SK-N-SH (cell line): ENCODE data around the gene BOD1. TPM values are rescaled to one million over a fixed set of nuclear protein-coding genes. Genes with fewer than 3 reads are reported as not detected.

Source experiments
- CTCF ChIA-PET: fragments of 300-600, 350-600 bp; formaldehyde crosslinking; extraction: SDS; loops from one replicate; lab custom pipeline; 2021; lab: Yijun Ruan, JAX
- POLR2A ChIA-PET: fragments of 350-600 bp; sonication (Branson Sonifier 250); formaldehyde crosslinking; extraction: SDS; loops from one replicate; lab custom pipeline; 2020; ENCODE audit warnings: antibody characterized with exemption, inconsistent platforms; lab: Yijun Ruan, JAX
- DNase-seq: peaks from one replicate; pipeline ENCODE4 v3.0.0; 2012
- H2AFZ ChIP-seq: fragments of 200-600 bp; sonication (generic); 2 replicates; pipeline ENCODE4 v1.8.1; 2016; ENCODE audit warnings: antibody characterized with exemption, mild to moderate bottlenecking, low read depth
- H3F3A ChIP-seq: fragments of 200-600 bp; sonication (generic); replicated peaks from 2 replicates; pipeline ENCODE3; 2016; ENCODE audit warnings: antibody characterized with exemption, mild to moderate bottlenecking; ENCODE audit not compliant: insufficient read depth
- H3K27ac ChIP-seq, 2 experiments: fragments of 200-500 bp in 1 of 2; fragments of 200-600 bp in 1 of 2; sonication (Bioruptor generic) in 1 of 2; sonication (generic), shearing (Covaris generic) in 1 of 2; 2 replicates each; pipeline versions ENCODE4 v1.5.1 to v1.6.1; 2014 to 2016; ENCODE audit warnings: low read depth in 2 of 2, inconsistent platforms in 1 of 2, low read length in 1 of 2, mild to moderate bottlenecking in 1 of 2, mixed read lengths in 1 of 2
- H3K27me3 ChIP-seq: fragments of 200-600 bp; sonication (generic), shearing (Covaris generic); 2 replicates; pipeline ENCODE4 v1.6.1; 2016; ENCODE audit warnings: mixed run types; ENCODE audit not compliant: insufficient read depth
- H3K36me3 ChIP-seq, 2 experiments: fragments of 200-500 bp in 1 of 2; fragments of 200-600 bp in 1 of 2; sonication (Bioruptor generic) in 1 of 2; sonication (generic) in 1 of 2; replicated peaks in 1 of 2; 2 replicates each; pipeline versions ENCODE3 to v1.5.1; 2014 to 2016; ENCODE audit warnings: low read length in 1 of 2, mild to moderate bottlenecking in 1 of 2; ENCODE audit not compliant: insufficient read depth in 2 of 2, control insufficient read depth in 1 of 2
- H3K4me1 ChIP-seq, 2 experiments: fragments of 200-500 bp in 1 of 2; fragments of 200-600 bp in 1 of 2; sonication (Bioruptor generic) in 1 of 2; sonication (generic), shearing (Covaris generic) in 1 of 2; 2 replicates each; pipeline versions ENCODE4 v1.5.1 to v1.6.1; 2014 to 2016; ENCODE audit warnings: low read depth in 1 of 2, low read length in 1 of 2, mixed run types in 1 of 2; ENCODE audit not compliant: insufficient read depth in 2 of 2, control insufficient read depth in 1 of 2
- H3K4me2 ChIP-seq: fragments of 200-600 bp; sonication (generic), shearing (Covaris generic); 2 replicates; pipeline ENCODE4 v1.6.1; 2017; ENCODE audit warnings: mixed run types
- H3K4me3 ChIP-seq, 2 experiments: fragments of 200-500 bp in 1 of 2; fragments of 200-600 bp in 1 of 2; sonication (Bioruptor generic) in 1 of 2; sonication (generic), shearing (Covaris generic) in 1 of 2; 2 replicates each; pipeline versions ENCODE4 v1.5.1 to v1.8.1; 2014 to 2016; ENCODE audit warnings: low read depth in 2 of 2, inconsistent platforms in 1 of 2, low read length in 1 of 2, mild to moderate bottlenecking in 1 of 2, mixed read lengths in 1 of 2, moderate library complexity in 1 of 2
- H3K79me2 ChIP-seq: fragments of 200-600 bp; sonication (generic); 2 replicates; pipeline ENCODE4 v1.8.1; 2017; ENCODE audit warnings: mild to moderate bottlenecking; ENCODE audit not compliant: insufficient read depth
- H3K9ac ChIP-seq: fragments of 200-600 bp; sonication (generic); 2 replicates; pipeline ENCODE4 v1.6.1; 2017; ENCODE audit warnings: mixed run types
- H3K9me2 ChIP-seq: fragments of 200-600 bp; sonication (generic); 2 replicates; pipeline ENCODE4 v1.6.1; 2017; ENCODE audit warnings: mixed run types
- H3K9me3 ChIP-seq: fragments of 200-600 bp; sonication (generic); 2 replicates; pipeline ENCODE4 v1.6.1; 2017; ENCODE audit warnings: mixed run types, mild to moderate bottlenecking, moderate library complexity
- H4K20me1 ChIP-seq: fragments of 200-600 bp; sonication (generic); 2 replicates; pipeline ENCODE4 v1.6.1; 2017; ENCODE audit warnings: mild to moderate bottlenecking, mixed run types; ENCODE audit not compliant: insufficient read depth
- EP300 ChIP-seq, 2 experiments: IDR thresholded peaks; 2 replicates each; pipeline versions ENCODE4 v1.4.0 to v1.6.1; 2012; ENCODE audit warnings: borderline replicate concordance in 1 of 2, low read depth in 1 of 2, low read length in 1 of 2
- EZH2phosphoT487 ChIP-seq: fragments of 200-600 bp; sonication (generic); IDR thresholded peaks from 2 replicates; pipeline ENCODE4 v1.6.1; 2017; ENCODE audit warnings: low read depth, mixed run types, mild to moderate bottlenecking, antibody characterized with exemption, moderate library complexity, borderline replicate concordance
- FOSL2 ChIP-seq: IDR thresholded peaks from 2 replicates; pipeline ENCODE4 v1.4.0; 2012; ENCODE audit warnings: low read depth, mild to moderate bottlenecking, moderate library complexity, borderline replicate concordance
- FOXM1 ChIP-seq: IDR thresholded peaks from 2 replicates; pipeline ENCODE4 v1.4.0; 2012; ENCODE audit warnings: low read depth, mild to moderate bottlenecking
- GABPA ChIP-seq: IDR thresholded peaks from 2 replicates; pipeline ENCODE4 v1.4.0; 2012; ENCODE audit warnings: low read depth, mild to moderate bottlenecking
- GATA2 ChIP-seq: sonication (generic); formaldehyde crosslinking; IDR thresholded peaks from 2 replicates; pipeline ENCODE4 v1.5.0; 2020; ENCODE audit warnings: mild to moderate bottlenecking, missing genetic modification reagents
- JUND ChIP-seq: IDR thresholded peaks from 2 replicates; pipeline ENCODE4 v1.4.0; 2012
- MXI1 ChIP-seq: IDR thresholded peaks from 2 replicates; pipeline ENCODE4 v1.6.1; 2012; ENCODE audit warnings: mild to moderate bottlenecking, low read depth, low read length, improper control_type of control experiment
- RCOR1 ChIP-seq: fragments of 150-350 bp; IDR thresholded peaks from 2 replicates; pipeline ENCODE4 v1.6.1; 2017; ENCODE audit warnings: antibody characterized with exemption, low read length
- RFX5 ChIP-seq: IDR thresholded peaks from 2 replicates; pipeline ENCODE4 v1.6.1; 2012; ENCODE audit warnings: mild to moderate bottlenecking, improper control_type of control experiment, low read length
- RXRA ChIP-seq: IDR thresholded peaks from 2 replicates; pipeline ENCODE4 v1.4.0; 2012; ENCODE audit warnings: low read depth, mild to moderate bottlenecking, borderline replicate concordance
- SMC3 ChIP-seq: IDR thresholded peaks from 2 replicates; pipeline ENCODE4 v1.6.1; 2012; ENCODE audit warnings: low read depth, low read length, improper control_type of control experiment
- TEAD4 ChIP-seq: IDR thresholded peaks from 2 replicates; pipeline ENCODE4 v1.4.0; 2012; ENCODE audit warnings: mild to moderate bottlenecking, borderline replicate concordance; ENCODE audit not compliant: insufficient read depth
- YY1 ChIP-seq: IDR thresholded peaks from 2 replicates; pipeline ENCODE4 v1.4.0; 2012; ENCODE audit warnings: low read depth, mild to moderate bottlenecking
- WGBS: methylation state at CpG from one replicate; pipeline ENCODE4 v1.1.6; 2017; ENCODE audit warnings: low lambda C conversion rate; 5-methylcytosine and 5-hydroxymethylcytosine counted together
- polyA plus RNA-seq, 3 experiments: library from polyadenylated mRNA; depleted of rRNA; stranded (reverse); fragments of >200 nt; gene quantifications; 2 replicates each; pipeline ENCODE4 v1.2.3, GENCODE V29; 2012
- TF ChIP-seq, protein P1 (sequence below): IDR thresholded peaks from 2 replicates; pipeline ENCODE4 v1.4.0; 2012; ENCODE audit warnings: low read depth
- TF ChIP-seq, protein P2 (sequence below): IDR thresholded peaks from 2 replicates; pipeline ENCODE4; 2012
- TF ChIP-seq, protein P3 (sequence below): IDR thresholded peaks from 2 replicates; pipeline ENCODE4 v1.4.0; 2012; ENCODE audit warnings: low read depth, borderline replicate concordance
- TF ChIP-seq, protein P4 (sequence below): IDR thresholded peaks from 2 replicates; pipeline ENCODE4 v1.6.1; 2012; ENCODE audit warnings: mild to moderate bottlenecking, low read depth, low read length, moderate library complexity

The BOD1 gene
- polyA plus RNA-seq, 1 of the 3 experiments (the other 2 are of a cell fraction), result 45.3 TPM

DNA sequence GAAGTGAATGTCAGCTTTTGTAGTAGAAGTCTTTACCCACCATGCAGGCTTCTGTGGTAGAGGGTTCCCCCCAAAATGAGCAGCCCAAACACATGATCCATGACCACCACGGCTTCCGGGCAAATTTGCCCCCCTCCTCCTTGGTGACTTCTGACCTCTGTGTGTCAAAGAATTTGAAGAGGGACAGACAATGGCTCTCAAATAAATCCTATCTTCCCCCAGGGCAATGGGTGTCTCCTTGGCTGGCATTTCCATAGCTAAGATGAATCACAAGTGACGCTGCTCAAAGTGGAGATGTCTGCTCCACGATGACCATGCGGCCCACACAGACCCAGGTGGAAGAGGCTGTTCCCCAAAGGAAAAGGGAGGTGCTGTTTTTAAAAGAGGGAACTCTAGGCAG is 30.2 kb upstream of the BOD1 start:
- no peak overlapping the region for H3K9ac ChIP-seq
- H2AFZ ChIP-seq, result no peak overlapping the region
- no peak overlapping the region for H3K4me2 ChIP-seq
- TF ChIP-seq SMC3 (no peak), RFX5 (no peak), EZH2phosphoT487 (no peak), YY1 (no peak), FOXM1 (no peak), FOSL2 (no peak), RCOR1 (no peak), JUND (no peak), MXI1 (no peak), TEAD4 (no peak), RXRA (no peak), EP300 (IDR thresholded peaks at IDR 0.05; ENCODE audit: borderline replicate concordance in 1 of 2, low read depth in 1 of 2, low read length in 1 of 2) (no peak), GABPA (no peak), GATA2 (no peak)
- TF ChIP-seq, protein P1, sequence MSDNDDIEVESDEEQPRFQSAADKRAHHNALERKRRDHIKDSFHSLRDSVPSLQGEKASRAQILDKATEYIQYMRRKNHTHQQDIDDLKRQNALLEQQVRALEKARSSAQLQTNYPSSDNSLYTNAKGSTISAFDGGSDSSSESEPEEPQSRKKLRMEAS, result no peak
- TF ChIP-seq, protein P2, sequence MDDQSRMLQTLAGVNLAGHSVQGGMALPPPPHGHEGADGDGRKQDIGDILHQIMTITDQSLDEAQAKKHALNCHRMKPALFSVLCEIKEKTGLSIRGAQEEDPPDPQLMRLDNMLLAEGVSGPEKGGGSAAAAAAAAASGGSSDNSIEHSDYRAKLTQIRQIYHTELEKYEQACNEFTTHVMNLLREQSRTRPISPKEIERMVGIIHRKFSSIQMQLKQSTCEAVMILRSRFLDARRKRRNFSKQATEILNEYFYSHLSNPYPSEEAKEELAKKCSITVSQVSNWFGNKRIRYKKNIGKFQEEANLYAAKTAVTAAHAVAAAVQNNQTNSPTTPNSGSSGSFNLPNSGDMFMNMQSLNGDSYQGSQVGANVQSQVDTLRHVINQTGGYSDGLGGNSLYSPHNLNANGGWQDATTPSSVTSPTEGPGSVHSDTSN, result no peak
- TF ChIP-seq, protein P3, sequence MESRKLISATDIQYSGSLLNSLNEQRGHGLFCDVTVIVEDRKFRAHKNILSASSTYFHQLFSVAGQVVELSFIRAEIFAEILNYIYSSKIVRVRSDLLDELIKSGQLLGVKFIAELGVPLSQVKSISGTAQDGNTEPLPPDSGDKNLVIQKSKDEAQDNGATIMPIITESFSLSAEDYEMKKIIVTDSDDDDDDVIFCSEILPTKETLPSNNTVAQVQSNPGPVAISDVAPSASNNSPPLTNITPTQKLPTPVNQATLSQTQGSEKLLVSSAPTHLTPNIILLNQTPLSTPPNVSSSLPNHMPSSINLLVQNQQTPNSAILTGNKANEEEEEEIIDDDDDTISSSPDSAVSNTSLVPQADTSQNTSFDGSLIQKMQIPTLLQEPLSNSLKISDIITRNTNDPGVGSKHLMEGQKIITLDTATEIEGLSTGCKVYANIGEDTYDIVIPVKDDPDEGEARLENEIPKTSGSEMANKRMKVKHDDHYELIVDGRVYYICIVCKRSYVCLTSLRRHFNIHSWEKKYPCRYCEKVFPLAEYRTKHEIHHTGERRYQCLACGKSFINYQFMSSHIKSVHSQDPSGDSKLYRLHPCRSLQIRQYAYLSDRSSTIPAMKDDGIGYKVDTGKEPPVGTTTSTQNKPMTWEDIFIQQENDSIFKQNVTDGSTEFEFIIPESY, result no peak
- TF ChIP-seq, protein P4, sequence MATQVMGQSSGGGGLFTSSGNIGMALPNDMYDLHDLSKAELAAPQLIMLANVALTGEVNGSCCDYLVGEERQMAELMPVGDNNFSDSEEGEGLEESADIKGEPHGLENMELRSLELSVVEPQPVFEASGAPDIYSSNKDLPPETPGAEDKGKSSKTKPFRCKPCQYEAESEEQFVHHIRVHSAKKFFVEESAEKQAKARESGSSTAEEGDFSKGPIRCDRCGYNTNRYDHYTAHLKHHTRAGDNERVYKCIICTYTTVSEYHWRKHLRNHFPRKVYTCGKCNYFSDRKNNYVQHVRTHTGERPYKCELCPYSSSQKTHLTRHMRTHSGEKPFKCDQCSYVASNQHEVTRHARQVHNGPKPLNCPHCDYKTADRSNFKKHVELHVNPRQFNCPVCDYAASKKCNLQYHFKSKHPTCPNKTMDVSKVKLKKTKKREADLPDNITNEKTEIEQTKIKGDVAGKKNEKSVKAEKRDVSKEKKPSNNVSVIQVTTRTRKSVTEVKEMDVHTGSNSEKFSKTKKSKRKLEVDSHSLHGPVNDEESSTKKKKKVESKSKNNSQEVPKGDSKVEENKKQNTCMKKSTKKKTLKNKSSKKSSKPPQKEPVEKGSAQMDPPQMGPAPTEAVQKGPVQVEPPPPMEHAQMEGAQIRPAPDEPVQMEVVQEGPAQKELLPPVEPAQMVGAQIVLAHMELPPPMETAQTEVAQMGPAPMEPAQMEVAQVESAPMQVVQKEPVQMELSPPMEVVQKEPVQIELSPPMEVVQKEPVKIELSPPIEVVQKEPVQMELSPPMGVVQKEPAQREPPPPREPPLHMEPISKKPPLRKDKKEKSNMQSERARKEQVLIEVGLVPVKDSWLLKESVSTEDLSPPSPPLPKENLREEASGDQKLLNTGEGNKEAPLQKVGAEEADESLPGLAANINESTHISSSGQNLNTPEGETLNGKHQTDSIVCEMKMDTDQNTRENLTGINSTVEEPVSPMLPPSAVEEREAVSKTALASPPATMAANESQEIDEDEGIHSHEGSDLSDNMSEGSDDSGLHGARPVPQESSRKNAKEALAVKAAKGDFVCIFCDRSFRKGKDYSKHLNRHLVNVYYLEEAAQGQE, result no peak
- H3K4me3 ChIP-seq, result no peak overlapping the region
- peaks cover 0 to 19% of the 10 kb centered on the region in 2 experiments; a peak in 1 of 4 replicates for H3K4me1 ChIP-seq
- no peaks in the 10 kb centered on the region for H3K9me2 ChIP-seq
- H3K79me2 ChIP-seq, result no peaks in the 10 kb centered on the region
- no peaks in the 10 kb centered on the region for H3K36me3 ChIP-seq
- no peaks in the 10 kb centered on the region for H3K9me3 ChIP-seq
- no peaks in the 10 kb centered on the region for H3F3A ChIP-seq
- CTCF ChIA-PET, result interaction anchor here (1.1 to 1.5 kb wide), 2 partner anchors 327 to 399 kb away, joined by 3 to 4 read pairs; partner anchors contain the start of gene NSG2
- DNase-seq, result no peak
- no peak overlapping the region for H3K27ac ChIP-seq
- no peaks in the 10 kb centered on the region; the same call in 1 of the 2 replicates for H3K27me3 ChIP-seq
- H4K20me1 ChIP-seq, result no peaks in the 10 kb centered on the region
- WGBS, result 86% methylated on average over 5 of the region's 5 CpGs
- POLR2A ChIA-PET, result no interaction called here
